GM18868 (cell line): ENCODE data around the gene ABCG4.

Experiments used
- ATAC-seq: cut with Tn5 transposase; IDR thresholded peaks from one replicate; pipeline ENCODE4 v1.9.1; 2021; ENCODE audit warnings: mild to moderate bottlenecking, moderate library complexity; ENCODE audit not compliant: unreplicated experiment

ABCG4 gene

GRCh38 chr11:119205080-119205479 is 56.2 kb downstream of the ABCG4 start:
- no peak for ATAC-seq

GRCh38 chr11:119205574-119206510 is 57.0 kb downstream of the ABCG4 start, which contains the start of gene CBL:
TSS of gene CBL (plus strand) at chr11:119206339. CDS start at chr11:119206418, 79 bp downstream.
- peak; percentile 84 for ATAC-seq

GRCh38 chr11:119206511-119207414 is 57.9 kb downstream of the ABCG4 start:
- peak; percentile 24 for ATAC-seq

- ATAC-seq: no peak
Measured at GRCh38 chr11:119207415-119207960, 58.6 kb downstream of the ABCG4 start.

GRCh38 chr11:119209186-119209585 is 60.3 kb downstream of the ABCG4 start:
- no peak for ATAC-seq

- ATAC-seq: no peak
Measured at GRCh38 chr11:119210050-119210449, 61.2 kb downstream of the ABCG4 start.
